ENCODE data around the gene CALML3.
A peak's percentile ranks its signal among the peaks of the same experiment; 100 is the strongest.
"Not testable (repeated sequence)": the region's sequence is repeated elsewhere in the genome, so short reads cannot be mapped to it uniquely, and the experiment has no call there.

CALML3 gene

DNA sequence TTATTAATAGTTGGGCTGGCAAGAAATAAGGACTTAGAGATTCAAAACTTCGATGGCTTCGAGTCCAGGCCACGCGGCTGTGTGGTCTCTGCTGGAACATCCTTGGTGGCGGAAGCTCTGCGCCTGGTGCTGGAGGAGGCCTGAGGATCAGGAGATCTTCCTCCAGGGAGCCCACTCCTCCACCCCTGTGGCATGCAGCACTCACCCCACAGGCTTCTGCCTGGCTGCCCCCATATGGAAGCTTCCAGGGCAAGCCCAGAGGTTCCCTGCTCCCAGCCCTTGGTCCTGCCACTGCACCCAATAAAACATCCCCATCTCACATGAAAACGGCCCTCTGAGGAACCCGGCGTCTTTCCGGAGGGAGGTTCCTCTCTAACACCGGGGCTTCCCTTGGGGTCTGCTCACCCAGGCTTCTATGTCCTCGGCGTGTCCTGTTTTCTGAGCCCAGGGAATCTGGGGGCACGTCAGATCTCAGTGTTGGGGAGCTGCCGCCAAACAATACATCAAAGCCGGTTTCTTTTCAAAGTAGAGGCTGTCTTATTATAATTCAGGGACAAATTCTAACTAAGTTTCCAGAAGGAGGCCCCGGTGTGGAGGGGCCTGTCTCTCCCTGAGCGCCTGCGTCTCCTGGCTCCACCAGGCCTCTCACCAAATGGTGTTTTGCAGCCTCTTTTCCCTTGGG lies 32.4 kb downstream of the CALML3 start:
- DNase-seq (ENCODE audit: low read depth), result no peak

GRCh38 chr10:5557799-5558771 lies 33.3 kb downstream of the CALML3 start:
- no peak for DNase-seq (ENCODE audit: low read depth)

DNA sequence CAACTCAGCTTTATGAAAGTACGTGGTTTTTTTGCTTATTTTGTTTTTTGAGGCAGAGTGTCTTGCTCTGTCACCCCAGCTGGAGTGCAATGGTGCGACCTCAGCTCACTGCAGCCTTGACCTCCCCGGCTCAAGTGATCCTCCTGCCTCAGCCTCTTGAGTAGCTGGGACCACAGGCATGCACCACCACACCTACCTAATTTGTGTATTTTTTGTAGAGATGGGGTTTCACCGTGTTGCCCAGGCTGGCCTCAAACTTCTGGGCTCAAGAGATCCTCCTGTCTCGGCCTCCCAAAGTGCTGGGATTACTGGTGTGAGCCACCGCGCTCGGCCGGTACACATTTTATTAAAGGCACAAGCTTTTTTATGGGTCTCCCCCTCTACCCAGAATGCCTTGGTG lies 34.3 kb downstream of the CALML3 start:
- DNase-seq (ENCODE audit: low read depth), result not testable (repeated sequence)

GRCh38 chr10:5559642-5560141 lies 34.9 kb downstream of the CALML3 start:
- peak; percentile 75 for DNase-seq (ENCODE audit: low read depth)

DNA sequence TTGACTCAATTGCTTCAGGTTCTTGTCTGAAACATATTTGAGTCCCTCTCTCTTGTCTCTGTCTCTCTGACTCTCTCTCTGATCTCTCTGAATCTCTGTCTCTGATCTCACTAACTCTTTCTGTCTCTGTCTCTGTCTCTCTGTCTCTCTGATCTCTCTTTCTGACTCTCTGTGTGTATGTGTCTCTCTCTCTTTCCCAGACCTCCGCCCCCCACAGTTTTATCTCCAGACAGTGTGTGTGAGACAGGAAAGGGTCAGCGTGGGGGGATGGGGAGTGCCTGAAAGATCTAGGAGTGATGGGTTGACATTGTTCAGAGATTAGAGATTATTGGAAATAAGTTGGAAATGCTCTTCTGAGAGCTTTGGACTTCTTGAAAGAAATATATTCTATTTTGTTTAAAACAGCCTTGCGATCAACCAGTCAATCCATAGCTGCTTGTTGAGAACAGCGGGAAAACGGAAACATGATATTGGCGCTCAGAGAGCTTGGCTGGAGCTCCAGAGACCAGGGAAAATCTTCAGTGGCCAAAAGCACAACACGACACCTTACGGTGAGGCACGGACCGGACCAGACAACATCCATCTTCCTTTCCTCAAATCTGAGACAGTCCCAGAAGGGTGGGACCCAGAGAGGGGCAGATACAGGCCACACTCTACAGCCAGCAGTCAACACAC lies 35.5 kb downstream of the CALML3 start:
- DNase-seq (ENCODE audit: low read depth), result no peak

GRCh38 chr10:5560817-5561703 lies 36.3 kb downstream of the CALML3 start:
- DNase-seq (ENCODE audit: low read depth), result no peak

GRCh38 chr10:5561704-5562645 lies 37.2 kb downstream of the CALML3 start:
- DNase-seq (ENCODE audit: low read depth), result no peak

DNA sequence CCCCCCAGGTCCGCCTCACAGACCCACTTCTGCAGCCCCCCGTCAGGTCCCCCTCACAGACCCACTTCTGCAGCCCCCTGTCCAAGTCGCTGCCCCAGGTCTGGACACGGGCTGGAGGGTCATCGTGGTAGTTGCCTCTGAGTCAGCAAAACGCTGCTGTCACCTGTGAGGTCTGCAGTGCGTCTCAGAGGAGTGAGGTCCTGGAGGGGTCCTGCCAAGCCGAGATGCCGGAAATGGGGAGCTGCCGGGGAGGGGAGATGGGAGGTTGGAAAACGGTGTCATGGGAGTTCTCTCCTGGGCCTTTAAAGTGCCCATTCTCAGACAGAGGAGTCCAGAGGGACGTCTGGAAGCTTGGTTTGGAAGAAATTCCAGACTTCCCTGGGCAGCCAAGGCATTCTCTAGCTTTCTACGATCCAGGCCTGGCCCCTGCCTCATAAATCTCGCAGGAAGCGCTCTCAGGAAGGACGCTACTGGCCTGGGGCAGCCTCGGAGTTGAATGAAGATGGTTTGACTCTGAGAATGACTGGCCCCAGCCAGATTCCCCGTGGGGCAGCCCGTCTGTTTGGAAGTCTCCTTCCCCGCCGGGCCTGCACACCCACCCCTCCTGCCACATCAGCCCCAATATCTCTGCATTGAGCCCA lies 38.7 kb downstream of the CALML3 start:
- no peak for DNase-seq (ENCODE audit: low read depth)

GRCh38 chr10:5563991-5564536 lies 39.3 kb downstream of the CALML3 start:
- DNase-seq (ENCODE audit: low read depth), result peak; percentile 45

DNA sequence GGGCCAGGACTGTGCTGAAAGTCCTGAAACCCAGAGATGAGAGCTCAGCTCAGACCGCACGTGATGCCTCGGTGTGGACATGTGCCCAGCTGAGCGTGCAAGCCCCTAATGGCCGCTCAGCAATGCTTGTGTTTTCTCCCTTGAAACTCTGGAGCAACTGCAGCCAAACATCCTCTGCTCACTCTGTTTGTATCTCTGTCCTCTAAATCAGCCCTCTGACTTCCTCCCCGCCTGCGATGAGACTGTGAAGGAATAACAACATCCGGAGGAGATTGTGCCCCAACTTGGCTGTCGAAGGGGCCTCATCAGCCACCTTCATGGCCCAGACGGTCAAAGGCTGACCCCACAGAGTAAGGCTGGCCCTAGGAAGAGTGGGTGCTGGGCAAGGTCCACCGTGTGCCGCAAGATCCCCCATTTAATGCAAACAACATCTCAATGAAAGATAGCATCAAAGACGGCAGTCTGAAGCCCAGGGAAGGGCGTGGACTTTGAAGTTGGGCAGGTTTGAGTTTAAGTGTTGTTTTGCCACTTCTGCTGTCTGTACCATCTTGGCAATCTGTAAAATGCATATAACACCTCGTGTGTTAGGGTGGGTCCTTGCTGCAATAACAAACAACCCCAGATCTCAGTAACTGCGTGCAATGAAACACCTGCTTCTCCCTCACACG lies 39.9 kb downstream of the CALML3 start:
- DNase-seq (ENCODE audit: low read depth), result no peak

DNA sequence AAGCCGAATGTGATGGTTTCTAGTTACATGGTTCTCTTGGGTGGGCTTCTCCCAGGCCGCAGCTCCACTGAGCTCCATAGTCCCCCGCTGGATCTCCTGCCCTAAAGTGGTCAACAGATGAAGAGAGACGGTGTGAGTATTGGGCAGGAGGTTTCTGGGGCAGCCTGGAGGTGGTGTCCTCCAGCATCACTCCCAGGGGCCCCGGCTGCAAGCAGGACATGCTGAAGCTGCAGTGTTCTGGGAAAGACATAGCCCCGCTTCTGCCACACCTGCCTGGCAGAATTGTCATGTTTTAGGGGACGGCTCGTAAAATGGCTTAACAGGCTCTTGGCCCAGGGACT lies 40.4 kb downstream of the CALML3 start:
- DNase-seq (ENCODE audit: low read depth), result no peak

DNA sequence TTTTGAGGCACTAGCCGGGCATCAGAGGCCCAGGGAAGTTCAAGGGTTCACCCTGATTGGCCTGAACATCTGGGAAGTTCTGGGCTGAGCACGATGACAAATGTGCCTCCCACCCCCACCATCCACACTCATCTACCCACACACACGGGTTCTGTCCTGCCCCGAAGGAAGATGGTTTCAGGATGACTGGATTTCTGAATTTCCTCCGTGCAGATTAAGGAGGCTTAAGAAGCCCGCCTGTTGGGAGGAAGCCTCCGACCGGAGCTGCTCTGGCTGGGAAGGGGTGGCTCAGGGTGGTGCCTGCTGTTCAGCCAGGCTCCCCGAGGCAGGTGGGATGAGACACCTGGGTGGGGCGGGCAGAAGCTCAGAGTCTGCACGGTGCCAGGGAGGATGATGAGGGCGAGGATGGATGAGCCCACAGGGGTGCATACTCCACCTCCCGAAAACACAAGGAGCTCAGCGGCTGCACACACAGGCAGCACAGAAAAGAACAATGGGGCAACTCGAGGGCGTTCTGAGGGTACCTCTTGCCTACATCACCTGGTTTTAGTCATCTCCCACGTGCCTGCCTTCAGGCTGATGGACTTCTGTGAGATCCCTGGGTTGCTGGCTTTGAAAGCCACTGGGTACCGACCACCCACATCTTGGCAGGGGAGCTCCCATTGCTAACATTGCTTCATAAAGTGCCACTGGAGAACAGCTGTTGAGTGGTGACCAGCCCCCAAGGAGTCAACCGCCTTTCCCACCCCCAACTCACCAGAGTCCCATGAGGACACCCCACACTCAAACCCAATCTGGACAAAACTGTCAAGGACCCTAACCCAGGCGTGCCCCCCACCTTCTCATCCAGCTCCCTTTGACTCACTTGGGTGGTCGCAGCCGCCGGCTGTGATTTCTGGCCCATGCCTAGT lies 41.2 kb downstream of the CALML3 start:
- peak; percentile 74 for DNase-seq (ENCODE audit: low read depth)

GRCh38 chr10:5566614-5567013 lies 41.9 kb downstream of the CALML3 start:
- DNase-seq (ENCODE audit: low read depth), result no peak

DNA sequence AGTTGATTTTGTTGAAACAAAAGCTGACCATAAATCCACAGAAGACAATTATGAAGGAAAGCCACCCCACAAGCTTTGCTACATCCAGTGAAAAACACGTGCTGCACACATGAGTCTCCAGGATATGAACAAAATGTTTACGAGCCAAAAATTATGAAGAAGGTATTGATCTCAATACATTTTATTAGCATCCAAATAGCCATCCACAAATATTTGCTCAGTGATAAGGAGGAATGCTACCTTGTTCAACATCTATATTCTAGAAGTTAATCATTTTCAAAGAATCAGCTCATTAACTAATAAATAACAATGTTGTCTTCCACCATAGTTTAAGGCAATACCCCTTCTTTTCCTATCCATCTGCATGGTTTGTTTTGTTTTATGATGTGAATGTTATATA lies 42.7 kb downstream of the CALML3 start:
- no peak for DNase-seq (ENCODE audit: low read depth)

- DNase-seq (ENCODE audit: low read depth), result no peak
Measured at GRCh38 chr10:5568984-5569383, 44.2 kb downstream of the CALML3 start.

GRCh38 chr10:5569568-5569967 lies 44.8 kb downstream of the CALML3 start:
- no peak for DNase-seq (ENCODE audit: low read depth)

DNA sequence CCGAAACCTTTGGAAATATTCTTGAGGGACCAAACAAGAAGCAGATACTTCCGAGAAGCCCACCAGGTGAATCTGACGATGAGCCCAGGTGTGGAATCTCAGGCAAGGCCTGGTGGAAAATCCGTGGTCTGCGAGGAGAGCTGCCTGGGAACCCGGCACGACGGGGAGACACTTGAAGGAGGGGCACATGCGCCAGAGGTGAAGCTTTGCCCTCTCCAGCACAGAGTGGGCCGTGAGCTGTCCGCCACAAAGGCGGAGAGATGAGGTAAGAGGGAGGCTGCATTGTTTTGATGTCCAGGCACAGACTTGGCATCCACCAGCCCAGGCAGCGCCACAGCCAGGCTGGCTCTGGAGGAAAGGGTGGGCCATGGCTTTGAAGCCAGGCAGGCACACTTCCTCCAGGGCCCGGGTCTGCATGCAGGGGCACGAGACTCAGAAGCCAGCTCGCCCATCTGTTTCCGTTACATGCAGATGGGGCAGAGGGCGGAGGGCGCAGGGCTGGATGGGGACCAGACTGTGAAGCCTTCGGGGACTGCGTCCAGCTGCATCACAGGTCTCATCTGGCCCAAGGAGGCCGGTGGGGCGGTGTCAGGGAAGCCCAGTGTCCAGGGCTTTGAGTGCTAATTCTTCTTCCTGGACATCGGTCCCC lies 45.4 kb downstream of the CALML3 start:
- DNase-seq (ENCODE audit: low read depth), result no peak

Measured in iris pigment epithelial cell (primary cell).